Measurements from ENCODE around the gene TECTB. TPM values are rescaled to one million over a fixed set of nuclear protein-coding genes. Genes with fewer than 3 reads are reported as not detected.

The TECTB gene
- total RNA-seq, 1 experiment from 2014 or later: not detected

DNA sequence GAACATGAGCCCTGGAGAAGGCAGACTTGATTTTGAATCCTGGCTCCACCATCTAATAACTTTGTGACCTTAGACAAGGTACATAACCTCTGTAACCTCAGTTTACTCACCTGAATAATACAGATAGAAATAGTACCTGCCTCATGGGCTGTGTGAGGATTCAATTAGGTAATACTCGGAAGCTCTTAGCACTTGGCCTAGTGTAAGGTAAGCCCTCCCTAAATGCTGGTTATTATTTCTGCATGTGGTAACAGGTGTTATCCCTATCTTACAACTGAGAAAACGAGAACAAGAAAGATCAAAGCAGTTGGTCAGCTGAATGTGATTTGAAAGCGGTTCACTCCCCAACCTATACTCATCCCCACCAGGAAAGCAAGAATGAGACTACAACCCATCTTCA lies 62.0 kb downstream of the TECTB start:
- H3K9me2 ChIP-seq (replicated peaks; ENCODE audit: low read length): no peaks in the 10 kb centered on the region
- no peak overlapping the region for H3K4me2 ChIP-seq (ENCODE audit: low read length)
- no peak overlapping the region for H3K27ac ChIP-seq (ENCODE audit: low read length)
- H3K27me3 ChIP-seq (ENCODE audit: low read length): no peaks in the 10 kb centered on the region
- ATAC-seq (no peak), DNase-seq (no peak)
- H4K20me1 ChIP-seq (ENCODE audit: low read length): no peaks in the 10 kb centered on the region
- POLR2A ChIA-PET (ENCODE audit: unreplicated experiment): no interaction called here
- H3K9ac ChIP-seq (ENCODE audit: low read length): no peak overlapping the region
- no peaks in the 10 kb centered on the region for H3K9me3 ChIP-seq (ENCODE audit: low read length)
- intact Hi-C loops (cut with micrococcal nuclease): no loop called here
- BruUV-seq (replicated peaks): no TSS peak
- H3K4me1 ChIP-seq (ENCODE audit: insufficient read depth, low read length): no peaks in the 10 kb centered on the region
- no peaks in the 10 kb centered on the region for H3K36me3 ChIP-seq (ENCODE audit: low read depth, low read length)
- no peaks in the 10 kb centered on the region for H3K79me2 ChIP-seq (ENCODE audit: low read length)
- no peaks in the 10 kb centered on the region for H3F3A ChIP-seq (ENCODE audit: low read length, unreplicated experiment)
- no peak overlapping the region for H2AFZ ChIP-seq (ENCODE audit: low read length)
- no peak for TF ChIP-seq EZH2phosphoT487 (IDR thresholded peaks at IDR 0.05; ENCODE audit: borderline replicate concordance, low read length)
- TF ChIP-seq, protein P1, sequence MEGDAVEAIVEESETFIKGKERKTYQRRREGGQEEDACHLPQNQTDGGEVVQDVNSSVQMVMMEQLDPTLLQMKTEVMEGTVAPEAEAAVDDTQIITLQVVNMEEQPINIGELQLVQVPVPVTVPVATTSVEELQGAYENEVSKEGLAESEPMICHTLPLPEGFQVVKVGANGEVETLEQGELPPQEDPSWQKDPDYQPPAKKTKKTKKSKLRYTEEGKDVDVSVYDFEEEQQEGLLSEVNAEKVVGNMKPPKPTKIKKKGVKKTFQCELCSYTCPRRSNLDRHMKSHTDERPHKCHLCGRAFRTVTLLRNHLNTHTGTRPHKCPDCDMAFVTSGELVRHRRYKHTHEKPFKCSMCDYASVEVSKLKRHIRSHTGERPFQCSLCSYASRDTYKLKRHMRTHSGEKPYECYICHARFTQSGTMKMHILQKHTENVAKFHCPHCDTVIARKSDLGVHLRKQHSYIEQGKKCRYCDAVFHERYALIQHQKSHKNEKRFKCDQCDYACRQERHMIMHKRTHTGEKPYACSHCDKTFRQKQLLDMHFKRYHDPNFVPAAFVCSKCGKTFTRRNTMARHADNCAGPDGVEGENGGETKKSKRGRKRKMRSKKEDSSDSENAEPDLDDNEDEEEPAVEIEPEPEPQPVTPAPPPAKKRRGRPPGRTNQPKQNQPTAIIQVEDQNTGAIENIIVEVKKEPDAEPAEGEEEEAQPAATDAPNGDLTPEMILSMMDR (conservative IDR thresholded peaks at IDR 0.05; ENCODE audit: low read depth, low read length): no peak
- TF ChIP-seq EZH2 (IDR thresholded peaks at IDR 0.05; ENCODE audit: low read length, unreplicated experiment): no peak
- no peak overlapping the region for H3K4me3 ChIP-seq (ENCODE audit: low read length)
- CTCF ChIA-PET: no interaction called here

DNA sequence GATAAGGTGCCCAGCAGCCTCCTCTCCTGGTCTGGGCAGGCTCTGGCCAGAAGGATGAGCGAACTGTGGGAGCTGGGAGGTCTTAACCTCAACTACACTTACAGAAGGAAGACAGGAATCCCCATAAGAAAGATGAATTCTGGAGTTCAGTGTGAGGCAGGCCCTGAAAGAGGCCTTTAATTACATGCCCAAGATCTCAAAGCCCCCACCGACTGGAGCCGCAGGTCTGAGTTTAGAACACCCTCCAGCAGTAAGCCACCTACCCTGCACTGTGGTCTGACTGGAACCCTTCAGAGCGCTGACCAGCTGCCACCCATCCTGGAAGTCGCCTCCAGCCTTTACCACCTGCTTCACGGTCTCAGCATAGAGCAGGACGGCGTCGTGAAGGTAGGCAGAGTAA lies 62.5 kb downstream of the TECTB start:
- no peaks in the 10 kb centered on the region for H3K9me3 ChIP-seq (ENCODE audit: low read length)
- H3K4me1 ChIP-seq (ENCODE audit: insufficient read depth, low read length): no peaks in the 10 kb centered on the region
- H3K9me2 ChIP-seq (replicated peaks; ENCODE audit: low read length): no peaks in the 10 kb centered on the region
- H3F3A ChIP-seq (ENCODE audit: low read length, unreplicated experiment): no peaks in the 10 kb centered on the region
- POLR2A ChIA-PET (ENCODE audit: unreplicated experiment): no interaction called here
- no peak overlapping the region for H3K9ac ChIP-seq (ENCODE audit: low read length)
- no peaks in the 10 kb centered on the region for H3K27me3 ChIP-seq (ENCODE audit: low read length)
- TF ChIP-seq, protein P1 (conservative IDR thresholded peaks at IDR 0.05; ENCODE audit: low read depth, low read length): no peak
- TF ChIP-seq EZH2phosphoT487 (IDR thresholded peaks at IDR 0.05; ENCODE audit: borderline replicate concordance, low read length) (no peak), EZH2 (IDR thresholded peaks at IDR 0.05; ENCODE audit: low read length, unreplicated experiment) (no peak)
- BruUV-seq (replicated peaks): no TSS peak
- no peak overlapping the region for H2AFZ ChIP-seq (ENCODE audit: low read length)
- H4K20me1 ChIP-seq (ENCODE audit: low read length): no peaks in the 10 kb centered on the region
- CTCF ChIA-PET: no interaction called here
- H3K4me3 ChIP-seq (ENCODE audit: low read length): no peak overlapping the region
- intact Hi-C loops (cut with micrococcal nuclease): no loop called here
- DNase-seq (no peak), ATAC-seq (no peak)
- no peaks in the 10 kb centered on the region for H3K79me2 ChIP-seq (ENCODE audit: low read length)
- H3K27ac ChIP-seq (ENCODE audit: low read length): no peak overlapping the region
- no peaks in the 10 kb centered on the region for H3K36me3 ChIP-seq (ENCODE audit: low read depth, low read length)
- no peak overlapping the region for H3K4me2 ChIP-seq (ENCODE audit: low read length)

DNA sequence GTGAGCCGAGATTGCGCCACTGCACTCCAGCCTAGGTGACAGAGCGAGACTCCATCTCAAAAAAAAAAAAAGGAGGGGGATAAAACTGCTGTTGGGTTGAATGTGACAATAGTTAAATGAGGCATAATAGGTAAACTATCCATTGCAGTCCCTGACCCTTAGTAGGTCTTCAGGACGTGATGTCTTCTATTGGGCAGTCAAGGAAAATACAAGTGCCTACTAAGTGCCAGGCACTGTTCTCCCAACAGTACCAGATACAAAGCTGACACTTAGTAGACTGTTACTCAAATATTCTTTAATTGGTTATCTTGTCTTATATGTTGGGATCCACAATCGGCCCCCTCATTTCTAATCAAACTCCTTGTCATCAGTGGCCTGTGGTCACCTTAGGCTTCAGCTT lies 63.6 kb downstream of the TECTB start:
- Histone ChIP-seq H3K36me3 (ENCODE audit: low read depth, low read length) (no peaks in the 10 kb centered on the region), H3K4me2 (ENCODE audit: low read length) (no peak overlapping the region), H3K27ac (ENCODE audit: low read length) (no peak overlapping the region), H3K9ac (ENCODE audit: low read length) (no peak overlapping the region), H3K9me3 (ENCODE audit: low read length) (no peaks in the 10 kb centered on the region), H3K27me3 (ENCODE audit: low read length) (no peaks in the 10 kb centered on the region), H3K4me1 (ENCODE audit: insufficient read depth, low read length) (no peaks in the 10 kb centered on the region), H3K79me2 (ENCODE audit: low read length) (no peaks in the 10 kb centered on the region), H4K20me1 (ENCODE audit: low read length) (no peaks in the 10 kb centered on the region), H3F3A (ENCODE audit: low read length, unreplicated experiment) (no peaks in the 10 kb centered on the region), H2AFZ (ENCODE audit: low read length) (no peak overlapping the region), H3K9me2 (replicated peaks; ENCODE audit: low read length) (no peaks in the 10 kb centered on the region), H3K4me3 (ENCODE audit: low read length) (no peak overlapping the region)
- no TSS peak for BruUV-seq (replicated peaks)
- ChIA-PET CTCF (no interaction called here), POLR2A (ENCODE audit: unreplicated experiment) (no interaction called here)
- ATAC-seq (no peak), DNase-seq (no peak)
- intact Hi-C loops (cut with micrococcal nuclease): no loop called here
- TF ChIP-seq EZH2phosphoT487 (IDR thresholded peaks at IDR 0.05; ENCODE audit: borderline replicate concordance, low read length): no peak
- no peak for TF ChIP-seq EZH2 (IDR thresholded peaks at IDR 0.05; ENCODE audit: low read length, unreplicated experiment)

All from PC-3 (cell line).